ENCODE measurements around the gene ZAP70.

GRCh38 chr2:97663626-97663961, 49.8 kb upstream of the ZAP70 start:
- TF ChIP-seq, protein P1, sequence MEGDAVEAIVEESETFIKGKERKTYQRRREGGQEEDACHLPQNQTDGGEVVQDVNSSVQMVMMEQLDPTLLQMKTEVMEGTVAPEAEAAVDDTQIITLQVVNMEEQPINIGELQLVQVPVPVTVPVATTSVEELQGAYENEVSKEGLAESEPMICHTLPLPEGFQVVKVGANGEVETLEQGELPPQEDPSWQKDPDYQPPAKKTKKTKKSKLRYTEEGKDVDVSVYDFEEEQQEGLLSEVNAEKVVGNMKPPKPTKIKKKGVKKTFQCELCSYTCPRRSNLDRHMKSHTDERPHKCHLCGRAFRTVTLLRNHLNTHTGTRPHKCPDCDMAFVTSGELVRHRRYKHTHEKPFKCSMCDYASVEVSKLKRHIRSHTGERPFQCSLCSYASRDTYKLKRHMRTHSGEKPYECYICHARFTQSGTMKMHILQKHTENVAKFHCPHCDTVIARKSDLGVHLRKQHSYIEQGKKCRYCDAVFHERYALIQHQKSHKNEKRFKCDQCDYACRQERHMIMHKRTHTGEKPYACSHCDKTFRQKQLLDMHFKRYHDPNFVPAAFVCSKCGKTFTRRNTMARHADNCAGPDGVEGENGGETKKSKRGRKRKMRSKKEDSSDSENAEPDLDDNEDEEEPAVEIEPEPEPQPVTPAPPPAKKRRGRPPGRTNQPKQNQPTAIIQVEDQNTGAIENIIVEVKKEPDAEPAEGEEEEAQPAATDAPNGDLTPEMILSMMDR (conservative IDR thresholded peaks at IDR 0.05; ENCODE audit: low read depth, low read length): no peak
- TF ChIP-seq EZH2 (IDR thresholded peaks at IDR 0.05; ENCODE audit: borderline replicate concordance, low read depth, low read length, poor library complexity, severe bottlenecking): no peak

Measured in A673 (cell line).